ENCODE measurements around the gene CFC1. TPM values are rescaled to one million over a fixed set of nuclear protein-coding genes. Genes with fewer than 3 reads are reported as not detected.
"Not testable (repeated sequence)": the region's sequence is repeated elsewhere in the genome, so short reads cannot be mapped to it uniquely, and the experiment has no call there.

CFC1 gene
- not detected for polyA plus RNA-seq (2012; ENCODE audit: missing spikeins)

DNA sequence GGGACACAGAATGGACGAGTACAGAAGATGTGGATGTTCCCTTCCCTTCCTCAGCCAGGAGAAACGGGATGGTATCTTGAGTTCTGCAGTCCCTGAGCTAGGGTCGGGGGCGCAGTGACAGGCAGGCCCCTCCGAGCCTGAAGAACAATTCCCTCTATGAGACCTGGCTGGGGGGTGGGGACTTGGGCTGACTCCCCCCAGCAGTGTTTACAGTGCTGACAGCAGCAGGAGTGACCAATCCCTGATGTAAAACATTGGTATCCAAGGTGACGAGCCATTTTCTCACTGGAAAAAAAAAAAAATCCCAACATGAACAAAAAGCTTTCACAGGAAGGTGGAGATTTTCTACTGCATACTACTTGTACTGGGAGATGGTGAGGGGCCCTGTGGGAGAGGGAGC is at the start of gene CFC1:
Gene CFC1 (minus strand): TSS at position 183 of the 400 bp plus-strand sequence. CDS start 288 bp downstream, outside the sequence.
- DNase-seq (ENCODE audit: insufficient read length); FAIRE-seq: not testable (repeated sequence)

DNA sequence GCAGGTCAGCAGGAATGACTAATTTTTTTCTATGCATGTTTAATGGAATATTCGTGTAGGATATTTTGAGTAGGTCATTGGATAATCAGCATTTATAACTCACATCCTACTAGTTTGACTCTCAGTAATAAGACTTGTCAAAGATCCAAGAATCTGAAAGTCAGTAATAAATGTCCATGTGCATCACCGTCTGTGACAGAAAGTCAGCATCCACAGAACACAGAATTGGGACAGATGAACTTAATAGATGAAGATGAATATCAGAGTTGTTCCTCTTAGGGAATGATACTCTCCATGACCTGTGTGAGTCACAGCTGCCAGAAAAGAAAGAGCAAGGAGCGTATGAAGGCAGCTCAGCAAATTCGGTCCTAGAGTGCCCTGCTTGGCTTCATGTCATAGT is 42.3 kb upstream of the CFC1 start:
- FAIRE-seq, result not testable (repeated sequence)

DNA sequence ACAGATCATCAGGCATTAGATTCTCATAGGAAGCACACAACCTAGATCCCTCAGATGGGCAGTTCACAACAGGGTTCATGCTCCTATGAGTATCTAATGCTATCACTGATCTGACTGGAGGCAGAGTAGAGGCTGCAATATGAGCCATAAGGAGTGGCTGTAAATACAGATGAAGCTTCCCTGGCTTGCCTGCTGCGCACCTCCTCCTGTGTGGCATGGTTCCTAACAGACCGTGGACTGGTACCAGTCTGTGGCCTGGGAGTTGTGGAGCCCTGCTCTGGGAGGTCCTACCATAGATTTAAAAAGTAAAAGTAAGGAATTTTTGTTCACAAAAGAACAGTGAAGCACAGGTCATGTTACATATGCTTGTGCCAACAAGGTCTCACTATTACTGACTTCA is 39.6 kb upstream of the CFC1 start:
- not testable (repeated sequence) for DNase-seq (ENCODE audit: insufficient read length); FAIRE-seq

More for the DNA sequence above, 42.3 kb upstream of the CFC1 start:
- DNase-seq (ENCODE audit: insufficient read length), result not testable (repeated sequence)

DNA sequence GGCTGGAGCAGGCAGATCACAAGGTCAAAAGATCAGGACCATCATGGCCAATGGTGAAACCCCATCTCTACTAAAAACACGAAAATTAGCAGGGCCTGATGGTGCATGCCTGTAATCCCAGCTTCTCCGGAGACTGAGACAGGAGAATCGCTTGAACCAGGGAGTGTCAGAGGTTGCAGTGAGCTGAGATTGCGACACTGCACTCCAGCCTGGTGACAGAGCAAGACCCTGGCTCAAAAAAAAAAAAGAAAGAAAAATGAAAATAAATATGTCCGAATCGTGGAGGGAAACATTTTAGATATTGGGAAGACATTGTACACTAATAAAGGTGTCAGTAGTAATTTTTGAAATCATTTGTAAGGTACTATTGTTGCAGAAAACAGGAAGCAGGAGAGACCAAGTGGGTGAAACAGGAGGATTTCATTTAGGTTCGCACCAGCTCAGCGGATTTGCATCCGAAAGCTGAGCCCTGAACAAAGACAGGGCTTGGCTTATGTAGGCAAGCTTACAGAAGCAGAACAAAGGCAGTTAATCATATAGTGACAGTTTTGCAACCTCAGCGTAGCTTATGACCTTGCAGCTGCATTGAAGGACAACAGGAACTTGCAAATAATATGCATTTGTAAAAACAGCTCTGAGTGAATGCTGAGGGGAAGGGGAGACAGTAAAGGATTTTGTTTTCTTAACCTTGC is 29.6 kb upstream of the CFC1 start:
- not testable (repeated sequence) for DNase-seq (ENCODE audit: insufficient read length); FAIRE-seq

DNA sequence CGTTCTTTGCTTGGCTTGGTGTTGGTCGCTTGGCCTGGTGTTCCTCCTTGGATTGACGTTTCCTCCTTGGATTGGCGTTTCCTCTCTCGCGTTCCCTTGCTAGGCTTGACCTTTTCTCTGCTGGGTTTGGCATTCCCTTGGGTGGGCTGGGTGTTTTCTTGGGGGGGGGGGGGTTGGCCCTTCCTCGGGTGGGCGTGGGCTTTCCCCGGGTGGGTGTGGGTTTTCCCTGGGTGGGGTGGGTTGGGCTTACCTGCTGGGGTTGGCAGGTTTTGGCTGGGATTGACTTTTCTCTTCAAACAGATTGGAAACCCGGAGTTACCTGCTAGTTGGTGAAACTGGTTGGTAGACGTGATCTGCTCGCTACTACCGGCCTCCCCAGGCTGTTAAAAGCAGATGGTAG is 11.8 kb upstream of the CFC1 start, which contains the start of gene POTEJ:
Gene POTEJ (plus strand): TSS at position 301 of the 400 bp plus-strand sequence. CDS start 93 bp downstream, at position 394.
- DNase-seq (ENCODE audit: insufficient read length); FAIRE-seq: not testable (repeated sequence)

DNA sequence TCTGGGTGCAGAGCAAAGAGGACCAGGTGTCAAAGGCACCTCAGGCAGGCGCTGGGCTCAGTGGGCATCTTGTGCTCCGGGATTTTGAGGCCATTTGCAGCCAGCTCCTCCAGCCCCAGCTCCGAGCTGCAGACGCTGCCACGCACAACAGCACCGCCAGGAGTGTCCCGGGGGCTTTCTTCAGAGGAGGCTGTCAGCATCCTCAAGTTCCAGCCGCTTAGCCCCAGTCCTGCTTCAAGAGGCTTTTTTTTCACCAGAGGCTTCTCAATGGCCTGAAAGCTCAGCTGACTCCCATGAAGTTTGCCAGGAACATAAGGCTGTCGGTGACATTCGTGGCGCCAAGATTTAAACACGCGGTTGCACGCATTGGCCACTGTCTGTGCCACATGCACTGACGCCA is 11.1 kb upstream of the CFC1 start:
- not testable (repeated sequence) for DNase-seq (ENCODE audit: insufficient read length); FAIRE-seq

DNA sequence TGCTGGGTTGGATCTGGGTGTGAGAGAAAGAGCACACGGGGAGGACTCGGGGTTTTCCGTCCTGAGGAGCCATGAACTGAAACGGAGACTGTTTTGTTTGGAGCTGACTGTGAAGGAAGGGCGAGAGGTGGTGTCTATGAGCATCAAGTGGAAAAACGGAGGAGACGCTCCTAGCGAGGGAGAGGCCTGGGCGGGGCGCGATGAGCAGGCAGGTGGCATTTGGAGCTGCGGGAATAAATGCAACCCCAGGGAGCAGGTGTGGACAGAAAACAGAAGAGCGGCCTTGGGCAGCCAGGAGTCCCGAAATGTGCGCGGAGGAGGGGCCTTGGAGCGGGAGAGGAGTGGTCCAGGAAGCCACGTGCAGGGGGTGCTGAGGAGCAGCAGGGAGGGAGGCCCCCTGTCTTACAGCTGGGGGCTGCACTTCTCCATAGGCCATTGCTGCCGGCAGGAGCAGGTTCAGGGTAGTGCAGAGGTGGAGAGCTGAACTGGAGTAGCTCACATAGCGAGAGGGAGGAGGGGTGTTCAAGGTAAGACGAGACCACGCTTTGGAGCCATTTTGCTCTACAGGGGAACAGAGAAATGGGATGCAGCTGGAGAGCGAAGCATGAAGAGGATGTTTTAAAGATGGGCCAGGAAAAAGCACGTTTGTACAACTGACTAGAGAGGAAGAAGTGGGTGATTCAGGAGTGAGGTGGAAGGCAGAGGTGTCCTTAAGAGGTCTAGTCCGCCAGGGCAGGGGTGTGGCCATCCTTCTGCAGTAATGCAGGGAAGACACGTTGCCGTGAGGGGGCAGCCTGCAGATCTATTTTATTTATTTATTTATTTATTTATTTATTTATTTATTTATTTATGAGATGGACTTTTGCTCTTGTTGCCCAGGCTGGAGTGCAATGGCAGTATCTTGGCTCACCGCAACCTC is 9.9 kb upstream of the CFC1 start:
- not testable (repeated sequence) for DNase-seq (ENCODE audit: insufficient read length); FAIRE-seq

DNA sequence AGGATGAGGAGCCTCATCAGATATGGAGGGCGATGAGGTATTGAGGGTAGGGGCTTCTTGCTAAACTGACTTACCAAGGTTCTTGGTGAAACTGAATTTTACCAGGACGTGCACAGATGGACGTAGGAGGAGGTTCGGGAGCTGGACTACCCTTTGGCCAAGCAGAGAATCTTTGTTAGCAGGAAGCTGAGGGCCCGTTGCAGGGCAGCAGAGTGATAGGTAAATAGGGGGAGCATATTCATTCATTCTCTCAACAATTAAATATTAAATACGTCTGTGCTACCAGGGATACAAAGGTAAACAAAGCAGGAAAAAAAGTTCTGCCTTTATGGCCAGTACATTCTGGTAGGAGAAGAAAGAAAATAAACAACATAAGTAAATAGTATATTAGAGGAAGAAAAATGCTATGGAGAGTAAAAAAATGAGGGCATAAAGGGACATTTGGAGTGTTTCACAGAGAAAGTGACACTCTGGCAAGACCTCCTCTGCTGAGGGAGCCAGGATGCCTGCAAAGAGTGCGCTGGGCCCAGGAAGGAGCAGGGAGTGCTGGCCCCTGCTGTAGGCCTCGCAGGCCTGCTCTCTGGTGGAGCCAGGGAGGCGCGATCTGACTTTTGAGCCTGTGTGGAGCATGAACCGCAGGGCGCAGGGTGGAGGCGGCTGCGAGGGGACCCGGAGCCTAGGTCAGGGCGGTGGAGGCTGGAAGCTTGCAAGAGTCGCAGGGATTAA is 9.1 kb upstream of the CFC1 start:
- FAIRE-seq; DNase-seq (ENCODE audit: insufficient read length): not testable (repeated sequence)

DNA sequence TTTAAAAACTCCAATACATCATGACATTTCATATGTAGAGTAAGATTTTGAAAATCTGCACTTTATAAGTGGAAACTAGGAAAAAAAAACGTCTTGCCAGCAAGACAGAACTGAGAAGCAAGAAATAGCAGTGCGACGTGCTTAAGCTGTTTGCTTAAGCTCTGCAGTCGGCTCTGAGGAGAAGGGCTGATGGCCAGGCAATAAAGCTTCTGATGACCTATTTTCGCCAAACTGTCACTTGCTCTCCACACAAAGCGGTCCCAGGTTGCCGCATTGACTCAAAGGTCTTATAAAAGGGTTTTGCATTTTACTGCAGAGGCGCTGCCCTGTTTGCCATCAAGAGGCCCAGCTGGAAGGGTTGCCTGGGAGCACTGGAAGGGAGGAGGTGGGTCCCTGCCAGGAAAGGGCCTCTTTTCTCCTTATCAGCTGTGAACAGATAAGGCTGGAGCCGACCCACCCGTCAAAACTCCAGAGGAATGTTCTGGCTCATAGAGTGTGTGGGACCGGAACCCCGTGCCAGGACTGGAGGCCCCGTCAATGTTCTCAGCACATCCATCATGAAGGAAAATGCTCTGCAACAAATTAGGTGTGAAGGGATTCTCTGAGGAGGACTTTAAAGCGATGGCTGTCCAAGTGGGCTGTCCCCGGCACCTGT is 2.4 kb upstream of the CFC1 start:
- not testable (repeated sequence) for DNase-seq (ENCODE audit: insufficient read length); FAIRE-seq

DNA sequence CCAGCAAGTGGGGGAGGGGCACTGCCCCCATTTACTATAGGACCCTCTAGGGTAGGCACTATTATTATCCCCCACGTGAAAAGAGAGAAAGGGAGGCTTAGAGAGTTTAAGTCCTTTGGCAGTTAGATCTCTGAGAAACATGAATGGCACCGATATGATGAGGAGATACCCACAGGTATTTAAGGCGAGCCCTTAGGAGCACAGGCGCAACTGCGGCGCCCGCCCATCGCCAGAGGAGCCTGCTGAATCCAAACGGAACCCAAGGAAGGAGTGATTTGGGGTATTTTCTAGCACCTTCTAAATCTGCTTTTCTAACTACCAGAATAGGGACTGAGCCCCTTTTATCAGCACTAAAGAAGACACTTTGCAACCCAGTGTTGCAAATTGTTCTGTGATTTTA is 551 bp upstream of the CFC1 start:
- not testable (repeated sequence) for FAIRE-seq; DNase-seq (ENCODE audit: insufficient read length)

DNA sequence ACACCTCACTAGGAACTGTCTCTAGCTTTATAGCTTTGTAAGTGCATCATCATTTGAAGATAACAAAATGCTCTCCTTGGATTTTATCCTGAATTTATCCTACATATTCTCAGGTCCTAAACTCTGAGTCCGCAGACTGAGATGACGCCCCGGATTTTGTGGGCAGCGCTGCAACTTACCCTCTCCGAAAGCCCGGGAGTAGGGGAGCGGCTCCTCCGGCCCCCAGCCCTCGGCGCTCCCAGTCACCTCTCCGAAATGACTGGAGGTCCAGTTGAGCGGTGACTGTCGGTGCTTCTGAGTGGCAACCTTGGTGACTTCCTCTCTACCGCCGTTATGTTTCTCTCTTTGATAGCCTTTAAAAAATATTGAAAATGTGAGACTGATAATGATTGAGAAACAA is 912 bp downstream of the CFC1 start:
- FAIRE-seq; DNase-seq (ENCODE audit: insufficient read length): not testable (repeated sequence)

DNA sequence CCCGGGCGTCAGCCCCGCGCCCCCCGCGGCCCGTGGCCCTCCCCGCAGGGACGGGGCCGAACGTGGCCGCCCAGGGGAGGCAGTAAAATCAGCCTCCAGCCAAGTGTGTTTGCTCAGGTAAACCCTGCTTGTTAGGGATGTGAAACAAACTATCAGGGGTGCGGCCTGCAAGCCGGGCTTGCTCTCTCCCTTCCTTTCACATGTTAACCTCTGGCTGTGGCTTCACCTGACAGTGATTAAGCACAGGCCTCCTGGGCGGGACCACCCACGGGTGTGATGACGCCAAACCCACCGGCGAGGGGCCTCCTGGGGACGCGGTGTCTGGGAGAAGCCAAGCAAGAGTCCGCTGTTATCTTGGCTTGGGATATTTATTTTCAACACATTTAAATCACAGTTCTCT is 1.4 kb downstream of the CFC1 start:
- DNase-seq (ENCODE audit: insufficient read length); FAIRE-seq: not testable (repeated sequence)

DNA sequence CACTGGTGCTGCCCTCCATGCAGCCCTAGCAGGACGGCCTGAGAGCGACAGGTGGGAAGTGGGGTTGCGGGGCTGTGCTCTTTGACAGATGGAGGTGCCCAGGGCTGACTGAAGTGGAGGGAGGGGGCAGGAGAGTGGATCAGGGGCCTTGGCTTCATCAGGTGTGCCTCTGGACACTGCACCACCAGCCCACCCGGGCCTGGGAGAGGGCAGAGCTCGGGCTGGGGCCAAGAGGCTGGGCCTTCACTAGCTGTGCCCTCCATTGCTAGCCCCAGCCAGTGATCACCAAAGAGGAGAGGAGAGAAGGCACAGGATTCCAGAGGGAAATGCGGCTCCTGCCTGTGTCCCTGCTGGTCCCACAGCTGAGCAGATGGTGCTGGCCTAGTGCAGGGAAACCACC is 2.6 kb downstream of the CFC1 start:
- FAIRE-seq; DNase-seq (ENCODE audit: insufficient read length): not testable (repeated sequence)

DNA sequence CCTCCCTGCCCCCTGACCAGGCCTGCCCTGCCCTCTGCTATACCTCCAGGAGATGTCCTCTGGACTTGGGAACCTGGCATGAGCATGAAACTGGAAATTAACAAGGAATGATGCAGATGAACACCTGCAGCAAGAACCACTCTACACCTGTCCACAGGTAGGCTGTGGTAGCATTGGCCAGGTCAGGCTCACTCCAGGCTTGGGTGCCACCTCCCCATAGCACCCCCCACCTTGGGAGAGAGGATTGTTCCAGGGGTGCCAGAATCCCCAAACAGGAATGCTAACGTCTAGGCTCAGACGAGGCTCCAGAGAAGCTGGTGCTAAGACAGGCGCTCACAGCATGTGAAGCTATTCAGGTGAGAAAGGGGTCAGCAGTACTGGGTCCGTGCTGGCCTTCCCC is 5.4 kb downstream of the CFC1 start:
- not testable (repeated sequence) for FAIRE-seq; DNase-seq (ENCODE audit: insufficient read length)

DNA sequence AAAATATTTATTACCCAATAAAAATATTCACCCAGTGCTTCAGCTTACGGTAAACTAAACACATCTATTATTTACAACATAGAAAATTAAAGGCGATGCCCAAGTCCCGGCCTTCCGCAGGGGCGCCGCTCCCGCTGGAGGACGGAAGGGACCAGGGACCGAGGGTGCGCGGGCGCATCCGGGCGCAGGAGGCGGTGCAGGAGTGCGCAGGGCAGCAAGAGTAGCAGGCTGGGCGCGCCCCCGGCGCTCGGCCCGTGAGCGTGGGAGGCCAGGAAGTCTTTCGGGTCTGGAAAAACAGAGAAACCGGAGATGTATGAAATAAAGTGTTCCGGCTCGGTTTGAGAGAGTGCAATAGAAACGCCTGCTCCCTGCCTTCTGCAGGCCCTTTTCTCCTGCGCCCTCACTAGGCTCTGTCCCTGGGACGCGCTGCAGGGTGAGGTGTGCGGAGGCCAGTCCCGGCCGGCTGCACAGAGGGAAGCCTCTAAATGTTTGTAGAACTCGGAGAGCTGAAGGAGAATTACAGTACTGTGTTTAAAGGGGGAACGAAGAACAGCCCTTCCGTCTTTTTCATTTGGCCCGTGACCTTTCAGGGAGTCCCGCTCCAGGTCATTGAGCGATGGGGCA is 6.5 kb downstream of the CFC1 start:
- not testable (repeated sequence) for DNase-seq (ENCODE audit: insufficient read length); FAIRE-seq

DNA sequence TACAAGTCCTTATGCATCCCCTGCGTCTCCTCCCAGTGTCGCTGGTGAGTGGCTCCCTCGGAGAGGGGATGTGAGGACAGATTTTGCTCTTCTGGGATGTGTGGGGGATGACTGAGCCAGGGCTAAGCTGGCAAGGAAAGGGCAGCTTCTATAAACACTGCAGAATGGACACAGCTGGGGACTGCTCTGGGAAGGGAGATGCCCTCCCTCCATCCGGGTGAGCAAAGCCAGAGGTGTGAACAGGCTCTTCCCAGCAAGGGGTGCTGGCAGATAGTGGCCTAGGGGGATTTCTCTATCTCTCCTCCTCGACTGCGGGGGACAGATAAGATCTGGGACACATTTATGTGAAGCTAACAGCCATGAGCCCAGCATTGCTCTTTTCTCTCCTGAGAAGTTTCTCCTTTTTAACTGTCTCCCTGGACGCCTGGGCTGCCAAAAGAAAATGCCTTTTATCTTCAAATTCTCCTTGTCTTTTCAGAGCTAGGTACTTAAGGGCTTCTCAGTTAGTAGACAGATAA is 8.5 kb downstream of the CFC1 start:
- not testable (repeated sequence) for FAIRE-seq; DNase-seq (ENCODE audit: insufficient read length)

DNA sequence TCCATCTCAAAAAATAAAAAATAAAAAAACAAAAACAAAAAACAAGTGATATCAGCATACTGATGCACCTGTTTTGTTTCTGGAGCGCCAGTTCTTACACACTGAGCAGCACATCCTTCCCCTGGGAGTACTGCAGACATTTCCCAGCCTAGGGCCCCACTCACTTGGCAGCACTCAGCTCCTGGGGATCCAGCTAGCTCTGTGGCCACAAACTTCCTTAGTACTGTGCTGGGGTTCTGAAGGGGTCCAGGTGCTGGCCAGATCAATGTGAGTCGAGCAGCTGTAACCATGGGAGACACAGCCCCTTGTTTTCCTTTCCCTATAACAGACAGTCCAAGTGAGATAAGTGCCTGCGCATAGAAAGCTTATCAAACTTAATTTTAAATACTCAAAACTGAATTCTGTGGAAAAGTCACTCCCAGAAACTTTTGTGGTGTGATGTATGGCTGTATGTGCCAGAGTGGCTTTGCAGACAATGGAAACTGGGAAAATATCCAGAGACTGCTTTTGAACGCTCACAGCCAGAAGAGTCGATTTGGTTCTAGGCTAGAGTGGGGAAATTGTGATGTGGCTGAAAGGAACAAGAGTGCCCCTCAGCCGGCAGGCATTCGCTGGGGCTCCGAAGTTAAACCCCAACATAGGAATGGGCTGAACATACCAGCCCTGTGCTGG is 9.1 kb downstream of the CFC1 start:
- not testable (repeated sequence) for DNase-seq (ENCODE audit: insufficient read length); FAIRE-seq

DNA sequence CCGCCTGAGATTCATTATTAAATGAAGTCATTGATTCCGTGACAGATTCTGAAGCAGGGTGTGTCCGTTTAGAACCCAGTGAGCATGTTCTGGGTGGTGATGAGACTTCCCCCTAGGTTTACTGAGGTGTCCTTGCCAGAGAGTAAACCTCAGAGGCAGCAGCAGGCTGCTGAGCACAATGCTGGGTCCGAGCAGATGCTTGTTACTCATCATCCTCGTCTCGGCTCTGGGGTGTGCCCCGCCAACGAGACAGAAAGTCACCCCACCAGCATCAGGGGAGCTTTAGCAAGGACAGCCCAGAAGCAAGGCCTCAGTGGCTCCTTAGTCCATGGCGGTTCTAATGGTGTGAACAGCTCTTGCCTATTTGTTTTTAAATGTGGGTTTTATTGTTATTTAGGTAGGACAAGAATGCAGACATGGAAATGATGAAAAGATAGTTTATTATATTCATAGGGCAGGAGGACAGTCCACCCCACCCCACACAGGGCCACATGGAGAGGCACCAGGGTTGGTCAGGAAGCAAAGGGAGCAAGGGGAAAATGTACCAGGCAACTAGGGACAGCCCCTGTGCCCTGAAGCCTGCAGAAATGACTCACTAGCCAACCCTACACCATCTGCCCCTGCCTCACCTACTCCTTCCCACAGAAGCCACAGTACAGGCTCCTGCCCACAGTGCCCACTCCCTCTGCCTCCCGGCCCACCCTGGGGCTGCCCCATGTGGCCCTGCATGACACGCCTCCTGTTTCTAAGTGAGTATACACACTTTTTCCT is 10.5 kb downstream of the CFC1 start:
- not testable (repeated sequence) for DNase-seq (ENCODE audit: insufficient read length)
- peak; percentile 68 for FAIRE-seq

Measured in GM12892 (cell line).